A673 (cell line): Measurements from ENCODE around the gene LGR4.

ENCODE experiments used
- CTCF ChIP-seq: fragments of 300-800, 200-600 bp; sonication (generic); conservative IDR thresholded peaks from 2 replicates; pipeline ENCODE4 v1.5.1; 2017; ENCODE audit warnings: low read depth, mild to moderate bottlenecking, antibody characterized with exemption, low read length, moderate library complexity, mixed read lengths
- EZH2 ChIP-seq: fragments of 200-600 bp; sonication (generic); IDR thresholded peaks from 2 replicates; pipeline ENCODE4 v1.6.1; 2017; ENCODE audit warnings: borderline replicate concordance, low read depth, mild to moderate bottlenecking, mixed read lengths, antibody characterized with exemption, low read length; ENCODE audit not compliant: poor library complexity, severe bottlenecking

GRCh38 chr11:27401280-27401832 lies 71.2 kb downstream of the LGR4 start:
- TF ChIP-seq CTCF (no peak), EZH2 (no peak)
